HepG2 (cell line): ENCODE measurements around the gene RSPRY1. TPM values are rescaled to one million over a fixed set of nuclear protein-coding genes. Genes with fewer than 3 reads are reported as not detected.

Source experiments
- CAMTA2 ChIP-seq: sonication (generic); formaldehyde crosslinking; IDR thresholded peaks from 2 replicates; pipeline ENCODE4 v1.4.0; 2020; ENCODE audit warnings: mild to moderate bottlenecking, missing genetic modification reagents, borderline replicate concordance
- CHD4 ChIP-seq: fragments of 200-600 bp; sonication (generic); IDR thresholded peaks from 2 replicates; pipeline ENCODE4 v1.7.0; 2017; ENCODE audit warnings: mild to moderate bottlenecking, low read length, borderline replicate concordance
- E2F1 ChIP-seq: sonication (generic); formaldehyde crosslinking; IDR thresholded peaks from 2 replicates; pipeline ENCODE4 v1.5.0; 2020; ENCODE audit warnings: missing genetic modification reagents
- HBP1 ChIP-seq: IDR thresholded peaks from 2 replicates; pipeline ENCODE4 v1.6.1; 2016; ENCODE audit warnings: low read depth, control low read depth
- KDM5B ChIP-seq: sonication (generic); formaldehyde crosslinking; IDR thresholded peaks from 2 replicates; pipeline ENCODE4 v1.4.0; 2020; ENCODE audit warnings: missing genetic modification reagents, mild to moderate bottlenecking, borderline replicate concordance
- KDM6A ChIP-seq: IDR thresholded peaks from 2 replicates; pipeline ENCODE4 v1.6.1; 2016; ENCODE audit warnings: low read depth
- KMT2A ChIP-seq: sonication (generic); formaldehyde crosslinking; IDR thresholded peaks from 2 replicates; pipeline ENCODE4 v1.4.0; 2020; ENCODE audit warnings: missing genetic modification reagents
- LCORL ChIP-seq, 2 experiments: fragments of 450-650 bp in 1 of 2; sonication (generic) in 1 of 2; formaldehyde crosslinking in 1 of 2; IDR thresholded peaks; 2 replicates each; pipeline versions ENCODE4 v1.5.0 to v1.6.1; 2017 to 2020; ENCODE audit warnings: antibody characterized with exemption in 1 of 2, missing genetic modification reagents in 1 of 2
- MED8 ChIP-seq: sonication (generic); formaldehyde crosslinking; IDR thresholded peaks from 2 replicates; pipeline ENCODE4 v1.8.1; 2023; ENCODE audit warnings: mild to moderate bottlenecking, missing genetic modification reagents; ENCODE audit not compliant: insufficient replicate concordance
- NCOA2 ChIP-seq: sonication (generic); formaldehyde crosslinking; IDR thresholded peaks from 2 replicates; pipeline ENCODE4 v1.8.0; 2022; ENCODE audit warnings: inconsistent platforms
- NR0B2 ChIP-seq: sonication (generic); formaldehyde crosslinking; IDR thresholded peaks from 2 replicates; pipeline ENCODE4 v1.4.0; 2020; ENCODE audit warnings: mild to moderate bottlenecking, missing genetic modification reagents
- PATZ1 ChIP-seq: sonication (generic); formaldehyde crosslinking; IDR thresholded peaks from 2 replicates; pipeline ENCODE4 v1.4.0; 2020; ENCODE audit warnings: missing genetic modification reagents
- PHB2 ChIP-seq: fragments of 450-650 bp; IDR thresholded peaks from 2 replicates; pipeline ENCODE4 v1.6.1; 2018; ENCODE audit not compliant: partially characterized antibody
- PHF5A ChIP-seq: IDR thresholded peaks from one replicate; pipeline ENCODE4 v1.6.1; 2018; ENCODE audit warnings: low read depth, missing genetic modification reagents; ENCODE audit not compliant: unreplicated experiment
- RFX5 ChIP-seq: IDR thresholded peaks from 2 replicates; pipeline ENCODE4 v1.6.1; 2011; ENCODE audit warnings: low read depth, low read length, improper control_type of control experiment
- TBP ChIP-seq: sonication (generic); formaldehyde crosslinking; IDR thresholded peaks from 2 replicates; pipeline ENCODE4 v1.5.0; 2020; ENCODE audit warnings: missing genetic modification reagents
- ZNF18 ChIP-seq: sonication (generic); formaldehyde crosslinking; IDR thresholded peaks from 2 replicates; pipeline ENCODE4 v1.8.0; 2022; ENCODE audit warnings: mild to moderate bottlenecking, missing genetic modification reagents; ENCODE audit not compliant: insufficient replicate concordance
- ZNF24 ChIP-seq: fragments of 450-650 bp; IDR thresholded peaks from 2 replicates; pipeline ENCODE4 v1.6.1; 2017; ENCODE audit warnings: antibody characterized with exemption, mild to moderate bottlenecking
- ZNF256 ChIP-seq: sonication (generic); formaldehyde crosslinking; conservative IDR thresholded peaks from 2 replicates; pipeline ENCODE4 v1.4.0; 2020; ENCODE audit warnings: missing genetic modification reagents
- ZNF260 ChIP-seq: sonication (generic); formaldehyde crosslinking; IDR thresholded peaks from 2 replicates; pipeline ENCODE4 v1.4.0; 2020; ENCODE audit warnings: missing genetic modification reagents, low read depth, mild to moderate bottlenecking, borderline replicate concordance
- ZNF317 ChIP-seq: sonication (generic); formaldehyde crosslinking; IDR thresholded peaks from 2 replicates; pipeline ENCODE4 v1.5.0; 2020; ENCODE audit warnings: mild to moderate bottlenecking, missing genetic modification reagents
- ZNF552 ChIP-seq: sonication (generic); formaldehyde crosslinking; IDR thresholded peaks from 2 replicates; pipeline ENCODE4 v1.9.0; 2022; ENCODE audit warnings: missing genetic modification reagents, mild to moderate bottlenecking, borderline replicate concordance
- ZNF605 ChIP-seq: sonication (generic); formaldehyde crosslinking; IDR thresholded peaks from 2 replicates; pipeline ENCODE4 v1.8.0; 2022; ENCODE audit warnings: mild to moderate bottlenecking, missing genetic modification reagents
- ZNF772 ChIP-seq: sonication (generic); formaldehyde crosslinking; IDR thresholded peaks from 2 replicates; pipeline ENCODE4 v1.5.0; 2020; ENCODE audit warnings: mild to moderate bottlenecking, missing genetic modification reagents
- ZNF891 ChIP-seq: sonication (generic); formaldehyde crosslinking; IDR thresholded peaks from 2 replicates; pipeline ENCODE4 v1.5.0; 2020; ENCODE audit warnings: mild to moderate bottlenecking, missing genetic modification reagents
- ZSCAN9 ChIP-seq: IDR thresholded peaks from 2 replicates; pipeline ENCODE4 v1.6.1; 2016; ENCODE audit warnings: borderline replicate concordance
- polyA plus RNA-seq, 8 experiments: library from polyadenylated mRNA; depleted of rRNA in 3 of 8; stranded (reverse) in 7 of 8; unstranded in 1 of 8; fragments of >200 nt; fragmentation: Illumina TruSeq in 4 of 8; extraction: Trizol in 4 of 8; gene quantifications; 2 replicates each; pipeline versions ENCODE4 v1.2.1 to v1.2.3, GENCODE V29; 2011 to 2016; ENCODE audit warnings: low read depth in 4 of 8, missing spikeins in 1 of 8, mixed read lengths in 1 of 8; ENCODE audit not compliant: insufficient read depth in 1 of 8
- total RNA-seq, 5 experiments: library from RNA; depleted of rRNA; stranded (reverse); fragments of >200 nt; fragmentation: Illumina TruSeq; extraction: Trizol; gene quantifications; 2 replicates each; pipeline ENCODE4 v1.2.3, GENCODE V29; 2016; ENCODE audit warnings: low read depth in 1 of 5

RSPRY1 gene
- total and polyA plus RNA-seq, 2 of the 13 experiments (the other 11 are each of a cell fraction or from before 2014, with no cell fraction given): 53.4 to 61.0 TPM

GRCh38 chr16:57273359-57273758, 87.2 kb downstream of the RSPRY1 start (continued):
- 0 out of 2 replicates have a peak, but pooled peaks have one; percentile 64 for TF ChIP-seq ZNF891
- no peak for TF ChIP-seq HBP1 (CRISPR knock-in tag)
- TF ChIP-seq ZNF552: 0 out of 2 replicates have a peak, but pooled peaks have one; percentile 54
- no peak for TF ChIP-seq TBP
- no peak for TF ChIP-seq ZNF317 (CRISPR knock-in tag)
- TF ChIP-seq PATZ1 (CRISPR knock-in tag): 0 out of 2 replicates have a peak, but pooled peaks have one; percentile 19
- TF ChIP-seq PHB2: no peak
- no peak for TF ChIP-seq ZNF772 (CRISPR knock-in tag)
- TF ChIP-seq NCOA2 (CRISPR knock-in tag): no peak
- no peak for TF ChIP-seq KMT2A (CRISPR knock-in tag)
- no peak for TF ChIP-seq CAMTA2 (CRISPR knock-in tag)
- TF ChIP-seq MED8 (CRISPR knock-in tag): no peak
- no peak for TF ChIP-seq NR0B2 (CRISPR knock-in tag)
- no peak for TF ChIP-seq ZNF256 (CRISPR knock-in tag)
- TF ChIP-seq ZSCAN9 (CRISPR knock-in tag): no peak
- no peak for TF ChIP-seq ZNF605 (CRISPR knock-in tag)
- no peak for TF ChIP-seq E2F1 (CRISPR knock-in tag)
- no peak for TF ChIP-seq PHF5A
- TF ChIP-seq ZNF24: no peak
- no peak for TF ChIP-seq CHD4
- no peak for TF ChIP-seq RFX5
- no peak for TF ChIP-seq ZNF260 (CRISPR knock-in tag)
- no peak for TF ChIP-seq KDM5B (CRISPR knock-in tag)
- no peak for TF ChIP-seq KDM6A (CRISPR knock-in tag)
- TF ChIP-seq ZNF18 (CRISPR knock-in tag): no peak
- no peak for TF ChIP-seq LCORL (IDR thresholded peaks at IDR 0.05)
- no peak for TF ChIP-seq LCORL (CRISPR knock-in tag; IDR thresholded peaks at IDR 0.05)
